PFSK-1 (cell line): ENCODE measurements around the gene SHFL.

Source experiments
- FOXP2 ChIP-seq: optimal IDR thresholded peaks from 2 replicates; pipeline ENCODE3; 2011; ENCODE audit warnings: borderline replicate concordance, control low read depth, inconsistent platforms; ENCODE audit not compliant: insufficient read depth; ENCODE audit errors: extremely low read length, extremely low read depth
- POLR2AphosphoS5 ChIP-seq: IDR thresholded peaks from 2 replicates; pipeline ENCODE4 v1.6.1; 2012; ENCODE audit warnings: low read depth, mild to moderate bottlenecking, control low read depth, low read length, moderate library complexity
- REST ChIP-seq, 2 experiments: IDR thresholded peaks; 2 replicates each; pipeline versions ENCODE4 v1.6.1 to v1.8.0; 2011 to 2012; ENCODE audit warnings: low read depth in 2 of 2, low read length in 2 of 2, control low read depth in 1 of 2, inconsistent platforms in 1 of 2, mild to moderate bottlenecking in 1 of 2, moderate library complexity in 1 of 2; ENCODE audit not compliant: insufficient read depth in 1 of 2
- SIN3A ChIP-seq: IDR thresholded peaks from 2 replicates; pipeline ENCODE4 v1.6.1; 2012; ENCODE audit warnings: mild to moderate bottlenecking, low read length, moderate library complexity, borderline replicate concordance; ENCODE audit not compliant: insufficient read depth
- TAF1 ChIP-seq: IDR thresholded peaks from 2 replicates; pipeline ENCODE4 v1.6.1; 2012; ENCODE audit warnings: low read length, control low read depth, borderline replicate concordance; ENCODE audit not compliant: insufficient read depth

GRCh38 chr19:10116866-10117616 is 30.9 kb downstream of the SHFL start:
- no peak for TF ChIP-seq POLR2AphosphoS5
- no peak for TF ChIP-seq REST (IDR thresholded peaks at IDR 0.05; ENCODE audit: insufficient read depth in 1 of 2, low read depth in 2 of 2, low read length in 2 of 2)
- TF ChIP-seq TAF1 = no peak
- TF ChIP-seq SIN3A = no peak
- no peak for TF ChIP-seq FOXP2
